LoVo (cell line): ENCODE results near the gene RPS14.

ENCODE experiments used
- DNase-seq: peaks from one replicate; pipeline ENCODE4 v3.0.0-alpha.2; 2016; ENCODE audit warnings: low spot score

The RPS14 gene

GRCh38 chr5:150400316-150401075, 49.0 kb downstream of the RPS14 start:
- DNase-seq = no peak

DNA sequence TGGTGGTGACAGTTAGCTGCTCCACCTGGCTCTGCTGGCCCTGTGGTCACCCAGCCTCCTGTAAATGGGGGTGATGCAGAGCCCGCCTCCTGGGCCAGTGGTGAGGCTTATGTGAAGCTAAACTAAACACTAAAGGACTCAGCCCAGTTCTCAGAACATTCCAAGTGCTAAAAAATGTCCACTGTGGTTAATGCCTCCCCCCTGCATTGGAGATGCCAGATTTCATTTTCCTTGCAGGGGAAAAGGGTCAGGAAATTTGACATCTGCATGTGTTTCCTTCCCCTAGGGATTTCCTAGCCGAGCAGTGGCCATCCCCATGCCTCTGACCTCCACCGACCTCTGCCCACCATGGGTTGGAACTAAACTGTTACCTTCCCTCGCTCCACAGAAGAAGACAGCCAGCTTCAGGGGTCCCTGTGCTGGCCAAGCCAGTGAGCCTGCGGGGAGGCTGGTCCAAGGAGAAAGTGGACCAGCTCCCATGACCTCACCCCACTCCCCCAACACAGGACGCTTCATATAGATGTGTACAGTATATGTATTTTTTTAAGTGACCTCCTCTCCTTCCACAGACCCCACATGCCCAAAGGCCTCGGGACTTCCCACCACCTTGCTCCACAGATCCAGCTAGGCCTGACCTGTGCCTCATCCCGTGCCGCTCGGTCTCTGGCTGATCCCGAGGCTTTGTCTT, 49.9 kb downstream of the RPS14 start:
- no peak for DNase-seq

- DNase-seq = no peak
Observed at GRCh38 chr5:150398722-150399523, 50.6 kb downstream of the RPS14 start.

DNA sequence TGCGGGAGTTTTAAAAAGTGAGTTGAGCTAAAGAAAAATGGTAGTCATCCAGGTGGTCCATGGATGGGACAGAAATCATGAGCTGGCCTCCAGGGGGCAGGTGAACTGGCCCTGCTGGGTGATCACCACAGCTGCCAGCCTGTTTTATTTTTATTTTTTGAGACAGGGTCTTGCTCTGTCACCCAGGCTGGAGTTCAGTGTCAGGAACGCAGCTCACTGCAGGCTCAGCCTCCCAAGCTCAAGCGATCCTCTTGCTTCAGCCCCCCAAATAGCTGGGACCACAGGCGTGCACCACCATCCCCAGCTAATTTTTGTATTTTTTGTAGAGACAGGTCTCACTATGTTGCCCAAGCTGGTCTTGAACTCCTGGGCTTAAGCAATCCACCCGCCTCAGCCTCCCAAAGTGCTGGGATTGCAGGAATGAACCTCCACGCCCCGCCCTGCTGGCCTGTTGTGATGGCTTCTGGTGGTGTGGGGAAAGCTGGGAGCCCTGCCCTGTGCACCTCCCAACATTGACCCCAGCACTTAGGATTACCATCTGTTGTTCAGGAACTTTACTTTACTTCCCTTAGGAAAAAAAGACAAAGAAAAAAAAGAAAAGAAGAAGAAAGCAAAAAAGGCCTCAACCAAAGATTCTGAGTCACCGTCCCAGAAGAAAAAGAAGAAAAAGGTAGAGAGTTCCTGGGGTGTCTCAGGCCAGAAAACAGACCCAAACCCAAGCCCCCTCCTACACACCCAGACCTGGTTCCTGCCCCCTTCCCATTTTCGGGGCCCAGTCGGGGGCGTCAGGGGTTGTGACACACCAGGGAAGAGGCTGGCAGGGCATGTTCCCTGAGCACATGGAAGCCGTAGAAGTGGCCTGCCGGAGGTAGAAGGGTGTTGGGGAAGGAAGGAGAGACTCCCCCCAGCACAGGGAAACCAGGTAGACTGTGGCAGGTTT, 51.5 kb downstream of the RPS14 start:
- no peak for DNase-seq

GRCh38 chr5:150397146-150397781, 52.3 kb downstream of the RPS14 start:
- no peak for DNase-seq

GRCh38 chr5:150396267-150396666, 53.3 kb downstream of the RPS14 start:
- DNase-seq = no peak

DNA sequence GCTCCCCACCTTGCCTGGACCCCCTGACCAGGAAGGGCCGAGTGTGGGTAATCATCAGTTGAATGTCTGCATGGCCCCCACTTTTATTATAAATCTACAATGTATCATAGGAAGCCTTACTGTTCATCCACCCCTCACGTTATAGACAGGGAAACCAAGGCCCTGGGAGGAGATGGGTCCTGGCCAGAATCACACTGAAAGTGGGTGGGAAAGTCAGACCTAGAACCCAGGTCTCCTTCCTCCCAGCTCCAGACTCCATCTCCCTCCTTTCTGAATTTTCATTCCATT, 53.9 kb downstream of the RPS14 start:
- DNase-seq = no peak

GRCh38 chr5:150394912-150395687, 54.4 kb downstream of the RPS14 start:
- no peak for DNase-seq

DNA sequence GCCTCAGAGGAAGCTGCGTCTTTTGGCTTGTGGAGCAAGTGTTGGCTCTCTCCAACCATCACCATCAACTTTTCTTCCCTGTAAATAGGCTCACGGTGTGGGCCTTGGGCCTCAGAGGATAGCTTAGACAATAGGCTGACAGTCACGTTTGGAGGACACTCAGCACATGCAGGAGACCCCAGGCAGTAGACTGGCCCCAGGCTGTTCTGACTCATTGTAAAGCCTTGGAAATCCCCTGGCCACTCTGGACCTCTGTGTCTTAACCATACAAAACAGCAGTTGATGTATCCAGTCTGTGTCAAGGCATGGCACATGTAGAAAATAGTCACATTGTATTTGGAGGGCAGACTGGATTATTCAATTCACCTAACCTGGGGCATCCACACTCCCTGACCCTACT, 55.4 kb downstream of the RPS14 start:
- no peak for DNase-seq

DNA sequence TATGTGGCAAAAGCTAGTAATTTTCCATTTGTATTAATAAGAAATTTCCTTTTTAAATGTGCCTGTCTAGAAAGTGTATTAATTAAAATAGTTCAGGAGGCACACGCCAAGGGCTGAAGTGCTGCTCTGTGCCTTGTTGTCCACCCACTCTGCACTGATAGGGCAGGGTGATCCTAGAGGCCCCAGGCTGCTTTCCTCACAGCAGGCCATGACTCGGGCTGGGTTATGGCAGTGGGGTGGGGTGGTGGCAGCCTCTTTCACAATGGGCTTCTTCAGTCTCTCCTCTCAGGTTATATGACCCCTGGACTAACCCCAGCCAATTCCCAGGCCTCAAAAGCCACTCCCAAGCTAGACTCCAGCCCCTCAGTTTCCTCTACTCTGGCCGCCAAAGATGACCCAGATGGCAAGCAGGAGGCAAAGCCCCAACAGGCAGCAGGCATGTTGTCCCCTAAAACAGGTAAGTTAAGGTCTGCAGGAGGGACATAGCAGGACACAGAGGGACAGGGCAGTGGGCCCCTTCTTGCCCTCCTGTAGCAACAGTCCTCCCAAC, 56.4 kb downstream of the RPS14 start:
- DNase-seq = no peak

- DNase-seq = no peak
Observed at GRCh38 chr5:150392680-150393079, 56.9 kb downstream of the RPS14 start.
